Hepatocyte (in vitro differentiated cells): ENCODE results near the gene PRIM1. TPM values are rescaled to one million over a fixed set of nuclear protein-coding genes. Genes with fewer than 3 reads are reported as not detected.
"Not testable (repeated sequence)": the region's sequence is repeated elsewhere in the genome, so short reads cannot be mapped to it uniquely, and the experiment has no call there.

Experiments
- DNase-seq: peaks from one replicate; pipeline ENCODE4 v3.0.0-alpha.2; 2016; ENCODE audit warnings: low spot score
- H2AFZ ChIP-seq: fragments of 200-600 bp; sonication (generic); 2 replicates; pipeline ENCODE4 v1.6.0; 2016; ENCODE audit warnings: antibody characterized with exemption, mild to moderate bottlenecking
- H3K27ac ChIP-seq: fragments of 200-600 bp; sonication (generic); 2 replicates; pipeline ENCODE4 v1.5.1; 2016; ENCODE audit warnings: mild to moderate bottlenecking
- H3K27me3 ChIP-seq: fragments of 200-600 bp; sonication (generic); 2 replicates; pipeline ENCODE4 v1.6.1; 2016
- H3K36me3 ChIP-seq: fragments of 200-600 bp; sonication (generic); replicated peaks from 2 replicates; pipeline ENCODE4 v1.5.1; 2016; ENCODE audit warnings: low read depth; ENCODE audit not compliant: insufficient read depth
- H3K4me1 ChIP-seq: fragments of 200-600 bp; sonication (generic); 2 replicates; pipeline ENCODE4 v1.5.1; 2016; ENCODE audit warnings: mild to moderate bottlenecking, moderate library complexity; ENCODE audit not compliant: insufficient read depth
- H3K4me2 ChIP-seq: fragments of 200-600 bp; sonication (generic); 2 replicates; pipeline ENCODE4 v1.6.0; 2016
- H3K4me3 ChIP-seq: fragments of 200-600 bp; sonication (generic); 2 replicates; pipeline ENCODE4 v1.5.1; 2016; ENCODE audit warnings: mild to moderate bottlenecking
- H3K79me2 ChIP-seq: fragments of 200-600 bp; sonication (generic); 2 replicates; pipeline ENCODE4 v1.6.0; 2017; ENCODE audit warnings: mild to moderate bottlenecking
- H3K9me2 ChIP-seq: fragments of 200-600 bp; sonication (generic); replicated peaks from 2 replicates; pipeline ENCODE4 v1.6.0; 2017; ENCODE audit warnings: mild to moderate bottlenecking; ENCODE audit not compliant: insufficient read depth
- H3K9me3 ChIP-seq: fragments of 200-600 bp; sonication (generic); 2 replicates; pipeline ENCODE4 v1.5.1; 2016; ENCODE audit warnings: low read depth, mild to moderate bottlenecking
- H4K20me1 ChIP-seq: fragments of 200-600 bp; sonication (generic); 2 replicates; pipeline ENCODE4 v1.6.0; 2016; ENCODE audit warnings: mild to moderate bottlenecking; ENCODE audit not compliant: insufficient read depth, poor library complexity, severe bottlenecking
- CTCF ChIP-seq: fragments of 200-600 bp; sonication (generic); IDR thresholded peaks from 2 replicates; pipeline ENCODE4 v1.5.1; 2016; ENCODE audit warnings: antibody characterized with exemption, mild to moderate bottlenecking; ENCODE audit not compliant: poor library complexity
- EZH2 ChIP-seq: fragments of 200-600 bp; sonication (generic); IDR thresholded peaks from 2 replicates; pipeline ENCODE4 v1.6.1; 2016; ENCODE audit warnings: antibody characterized with exemption, mild to moderate bottlenecking, borderline replicate concordance
- EZH2phosphoT487 ChIP-seq: fragments of 200-600 bp; sonication (generic); IDR thresholded peaks from one replicate; pipeline ENCODE4 v1.6.1; 2018; ENCODE audit warnings: antibody characterized with exemption, mild to moderate bottlenecking, low read depth, moderate library complexity; ENCODE audit not compliant: unreplicated experiment, severe bottlenecking
- WGBS: methylation state at CpG from one replicate; pipeline ENCODE4 v1.1.6; 2016; ENCODE audit warnings: low lambda C conversion rate; ENCODE audit errors: missing lambda C conversion rate; 5-methylcytosine and 5-hydroxymethylcytosine counted together
- polyA plus RNA-seq: library from polyadenylated mRNA; unstranded; fragments of >200 nt; fragmentation: Nextera tagmentation; extraction: Ambion mirVana; gene quantifications from 2 replicates; pipeline ENCODE4 v1.2.1, GENCODE V29; 2016
- total RNA-seq: library from RNA; depleted of rRNA; stranded (reverse); fragments of >200 nt; gene quantifications from 2 replicates; pipeline ENCODE4 v1.2.3, GENCODE V29; 2014

PRIM1 gene
- total and polyA plus RNA-seq, 2 experiments from 2014 or later: 5.9 to 6.8 TPM

- Histone ChIP-seq H3K79me2 (no peaks in the 10 kb centered on the region), H3K4me3 (no peak overlapping the region), H3K9me3 (peaks cover 3% of the 10 kb centered on the region), H3K27me3 (no peaks in the 10 kb centered on the region), H4K20me1 (no peaks in the 10 kb centered on the region), H3K4me2 (no peak overlapping the region), H3K36me3 (no peaks in the 10 kb centered on the region), H2AFZ (no peak overlapping the region), H3K27ac (no peak overlapping the region), H3K4me1 (no peaks in the 10 kb centered on the region), H3K9me2 (no peaks in the 10 kb centered on the region)
- TF ChIP-seq EZH2phosphoT487: no peak
- no peak for TF ChIP-seq EZH2
- TF ChIP-seq CTCF: no peak
- no peak for DNase-seq
- WGBS: 78% methylated on average over 7 of the region's 7 CpGs
Observed at GRCh38 chr12:56760460-56760859, 8.3 kb upstream of the PRIM1 start.

GRCh38 chr12:56759263-56759908 is 7.3 kb upstream of the PRIM1 start:
- H3K4me3 ChIP-seq: no peak overlapping the region
- no peaks in the 10 kb centered on the region for H4K20me1 ChIP-seq
- no peak for TF ChIP-seq CTCF
- no peak for TF ChIP-seq EZH2phosphoT487
- TF ChIP-seq EZH2: no peak
- no peaks in the 10 kb centered on the region for H3K27me3 ChIP-seq
- no peaks in the 10 kb centered on the region for H3K4me1 ChIP-seq
- peak overlapping the region; percentile 19 for H3K4me2 ChIP-seq
- no peaks in the 10 kb centered on the region for H3K79me2 ChIP-seq
- no peaks in the 10 kb centered on the region for H3K36me3 ChIP-seq
- WGBS: 57% methylated on average over 6 of the region's 6 CpGs
- no peak for DNase-seq
- peak overlapping the region; percentile 38 for H3K27ac ChIP-seq
- no peak overlapping the region for H2AFZ ChIP-seq
- H3K9me2 ChIP-seq: no peaks in the 10 kb centered on the region
- H3K9me3 ChIP-seq: peaks cover 3% of the 10 kb centered on the region

GRCh38 chr12:56758728-56759262 is 6.7 kb upstream of the PRIM1 start:
- H3K4me3 ChIP-seq: no peak overlapping the region
- H3K9me3 ChIP-seq: peaks cover 3% of the 10 kb centered on the region
- TF ChIP-seq CTCF: no peak
- TF ChIP-seq EZH2phosphoT487: no peak
- no peak for TF ChIP-seq EZH2
- peak overlapping the region; percentile 19 for H3K4me2 ChIP-seq
- H3K36me3 ChIP-seq: no peaks in the 10 kb centered on the region
- H3K27me3 ChIP-seq: no peaks in the 10 kb centered on the region
- no peaks in the 10 kb centered on the region for H4K20me1 ChIP-seq
- H3K4me1 ChIP-seq: no peaks in the 10 kb centered on the region
- H2AFZ ChIP-seq: no peak overlapping the region
- 92% methylated on average over 3 of the region's 3 CpGs for WGBS
- peak overlapping the region; percentile 38 for H3K27ac ChIP-seq
- no peaks in the 10 kb centered on the region for H3K79me2 ChIP-seq
- DNase-seq: no peak
- H3K9me2 ChIP-seq: no peaks in the 10 kb centered on the region

GRCh38 chr12:56757971-56758370 is 5.8 kb upstream of the PRIM1 start:
- not testable (repeated sequence) for H2AFZ ChIP-seq, H3K36me3 ChIP-seq, H3K4me1 ChIP-seq, H3K9me2 ChIP-seq, H3K4me2 ChIP-seq, H3K79me2 ChIP-seq, DNase-seq, H3K27me3 ChIP-seq, H4K20me1 ChIP-seq, H3K9me3 ChIP-seq, H3K4me3 ChIP-seq, H3K27ac ChIP-seq
- 100% methylated on average over 1 of the region's 1 CpG for WGBS
